NCI-H82 treated with DMSO at 0.1 percent for 48 hours (cell line): ENCODE results near the gene HBEGF.

ENCODE experiments used
- DNase-seq: peaks from one replicate; lab custom pipeline; 2025; ENCODE audit not compliant: unreplicated experiment; lab: John Stamatoyannopoulos, UW

The HBEGF gene, protein sequence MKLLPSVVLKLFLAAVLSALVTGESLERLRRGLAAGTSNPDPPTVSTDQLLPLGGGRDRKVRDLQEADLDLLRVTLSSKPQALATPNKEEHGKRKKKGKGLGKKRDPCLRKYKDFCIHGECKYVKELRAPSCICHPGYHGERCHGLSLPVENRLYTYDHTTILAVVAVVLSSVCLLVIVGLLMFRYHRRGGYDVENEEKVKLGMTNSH

DNA sequence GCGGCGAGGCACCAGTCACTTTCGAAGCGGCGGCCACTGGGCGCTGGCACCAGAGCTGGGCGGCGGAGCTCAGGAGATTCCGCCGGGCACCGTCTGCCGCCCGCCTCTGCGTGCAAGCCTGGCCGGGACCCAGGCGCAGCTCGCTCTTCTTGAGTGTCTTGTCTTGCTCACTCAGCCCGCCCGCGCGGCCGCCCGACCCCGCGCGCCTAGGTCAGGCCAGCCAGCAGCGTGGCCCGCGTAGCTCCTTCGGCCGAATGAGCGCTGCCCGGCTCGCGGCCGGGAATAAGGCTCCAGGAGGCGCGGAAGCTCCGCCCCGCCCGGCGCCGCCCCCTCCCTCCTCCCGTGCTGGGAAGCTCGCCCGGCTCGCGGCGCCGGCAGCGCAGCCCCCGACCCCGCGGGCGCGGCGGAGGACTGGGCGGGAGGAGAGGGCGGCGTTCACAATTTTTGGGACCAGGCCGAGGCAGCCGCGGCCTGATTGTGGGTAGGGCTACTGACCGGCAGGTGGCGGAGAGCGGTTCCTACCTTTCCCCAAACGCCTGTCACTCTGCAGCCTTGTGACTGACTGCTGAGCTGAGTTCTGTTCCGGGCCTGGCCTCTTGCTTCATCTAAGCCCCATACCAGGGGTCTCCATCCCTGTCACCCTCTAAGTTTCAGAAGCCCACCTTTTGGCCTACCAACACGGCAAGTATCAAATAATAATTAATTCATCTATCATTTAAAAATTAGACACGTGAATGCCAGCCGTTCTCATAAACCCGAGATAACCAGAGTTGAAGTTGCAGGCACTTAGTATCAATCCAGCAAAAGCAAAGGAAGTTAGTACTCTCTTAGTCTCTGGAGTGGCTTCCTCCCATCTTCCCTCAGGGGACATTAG, at the start of gene HBEGF:
Gene HBEGF (minus strand): TSS at position 256 of the 874 bp plus-strand sequence. CDS start 275 bp downstream, outside the sequence.
- peak; percentile 6 for DNase-seq

DNA sequence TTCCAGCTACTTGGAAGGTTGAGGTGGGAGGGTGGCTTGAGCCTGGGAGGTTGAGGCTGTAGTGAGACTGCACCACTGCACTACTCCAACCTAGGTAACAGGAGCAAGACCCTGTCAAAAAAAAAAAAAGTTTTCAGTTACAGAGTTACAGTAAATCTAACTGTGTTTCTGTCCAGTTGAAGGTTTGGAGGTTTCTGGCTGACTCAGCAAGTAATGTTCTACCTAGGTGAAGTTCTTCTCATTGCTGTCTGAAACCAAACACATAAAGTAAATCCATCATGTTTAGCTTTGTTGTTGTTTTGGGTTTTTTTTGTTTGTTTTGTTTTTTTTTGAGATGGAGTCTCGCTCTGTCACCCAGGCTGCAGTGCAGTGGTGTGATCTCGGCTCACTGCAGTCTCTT, 47.3 kb upstream of the HBEGF start:
- no peak for DNase-seq

DNA sequence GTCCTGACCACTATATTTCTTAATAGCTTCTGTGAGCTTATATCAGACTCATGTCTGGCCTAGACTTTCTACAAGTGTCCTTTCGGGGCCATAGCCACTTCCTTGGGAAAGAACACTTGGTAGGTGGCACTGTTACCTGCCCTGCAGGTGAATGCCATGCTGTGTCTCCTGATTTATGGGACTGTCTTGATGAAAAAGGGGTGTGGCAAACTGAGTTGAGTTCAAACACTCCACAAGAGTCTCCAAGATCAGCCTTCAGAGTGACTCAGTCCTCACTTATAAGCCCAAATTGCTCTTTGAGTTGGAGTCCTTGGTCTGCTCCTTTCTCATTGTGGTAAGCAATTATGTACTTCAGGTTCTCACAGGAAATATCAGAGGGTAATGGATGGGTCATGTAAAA, 45.3 kb upstream of the HBEGF start:
- DNase-seq: no peak

DNA sequence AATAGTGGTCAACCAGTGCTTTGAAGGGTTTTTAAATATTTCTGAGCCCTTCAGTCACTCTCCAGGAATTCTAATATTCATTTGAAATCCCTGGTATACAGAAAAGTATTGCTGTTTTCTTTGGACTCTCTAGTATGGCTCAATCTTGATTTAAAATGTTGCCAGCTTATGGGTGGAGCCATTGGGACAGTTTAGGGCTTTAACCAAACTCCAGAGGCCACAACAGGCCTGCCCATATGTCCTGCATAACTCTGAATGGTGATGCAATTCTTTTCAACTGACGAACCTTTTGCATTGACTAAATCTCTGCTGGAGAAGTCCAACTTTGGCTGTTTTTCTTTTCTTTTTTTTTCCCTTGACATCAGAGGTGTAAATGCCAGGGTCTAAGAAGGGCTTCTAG, 44.9 kb upstream of the HBEGF start:
- DNase-seq: no peak

DNA sequence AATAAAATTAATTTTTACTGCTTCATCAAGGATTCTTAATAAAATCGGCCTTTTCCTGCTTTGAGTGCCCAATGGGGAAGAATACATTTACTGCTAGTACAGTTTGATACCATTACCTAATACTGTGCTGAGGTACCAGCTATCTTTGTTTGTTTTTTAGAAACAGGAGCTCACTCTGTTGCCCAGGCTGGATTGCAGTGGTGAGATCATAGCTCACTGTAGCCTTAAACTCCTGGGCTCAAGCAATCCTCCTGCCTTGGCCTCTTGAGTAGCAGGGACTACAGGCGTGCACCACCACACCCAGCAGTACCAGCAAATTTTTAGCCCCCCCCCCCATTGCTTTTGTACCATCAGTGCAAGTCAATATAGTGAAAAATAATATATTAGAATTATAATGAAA, 41.6 kb upstream of the HBEGF start:
- DNase-seq: no peak

DNA sequence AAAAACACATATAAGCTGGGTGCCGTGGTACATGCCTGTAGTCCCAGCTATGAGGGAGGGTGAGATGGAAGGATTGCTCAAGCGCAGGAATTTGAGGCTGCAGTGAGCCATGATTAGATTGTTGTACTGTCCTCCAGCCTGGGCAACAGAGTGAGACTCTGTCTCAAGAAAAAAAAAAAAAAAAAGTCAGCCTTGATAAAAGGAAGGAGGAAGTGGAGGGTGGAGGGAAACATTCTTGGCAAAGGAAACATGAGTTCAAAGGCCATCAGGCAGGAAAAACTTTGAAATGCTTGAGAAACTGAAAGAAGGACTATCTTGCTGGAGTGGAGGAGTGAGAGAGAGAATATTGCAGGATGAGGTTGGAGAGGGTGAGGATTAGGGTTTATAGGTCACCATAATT, 36.9 kb upstream of the HBEGF start:
- DNase-seq: no peak

DNA sequence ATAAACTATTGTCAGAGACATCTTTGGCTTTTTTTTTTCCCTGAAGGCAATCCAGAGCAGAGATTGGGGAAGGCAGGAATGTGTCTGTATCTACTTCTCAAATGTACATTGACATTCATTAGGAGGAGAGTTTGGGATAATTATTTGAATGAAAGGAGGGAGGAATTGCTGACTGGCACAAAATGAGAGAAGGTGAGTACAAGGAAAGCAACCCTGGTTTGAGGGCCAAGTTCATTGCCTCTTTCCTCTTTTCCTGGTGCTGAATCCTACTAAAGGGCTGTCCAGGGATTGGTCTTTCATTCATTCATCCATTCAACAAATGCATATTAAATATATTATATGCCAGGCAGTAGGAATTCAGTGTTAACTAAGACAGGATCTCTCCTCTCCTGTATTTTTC, 36.5 kb upstream of the HBEGF start:
- no peak for DNase-seq

DNA sequence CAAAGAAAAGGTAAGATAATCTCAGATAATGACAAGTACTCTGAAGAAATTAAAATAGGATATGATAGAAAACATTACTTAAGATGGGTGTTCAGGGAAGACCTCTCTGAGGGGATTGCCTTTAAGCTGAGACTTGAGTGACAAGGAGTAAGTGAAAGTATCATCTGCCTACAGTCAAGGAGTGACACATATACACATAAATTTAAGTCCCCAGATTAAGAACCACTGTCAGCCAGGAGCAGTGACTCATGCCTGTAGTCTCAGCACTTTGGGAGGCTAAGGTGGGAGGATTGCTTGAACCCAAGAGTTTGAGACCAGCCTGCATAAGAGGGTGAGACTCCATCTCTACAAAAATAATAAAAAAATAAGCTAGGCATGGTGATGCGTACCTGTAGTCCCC, 35.6 kb upstream of the HBEGF start:
- DNase-seq: no peak

DNA sequence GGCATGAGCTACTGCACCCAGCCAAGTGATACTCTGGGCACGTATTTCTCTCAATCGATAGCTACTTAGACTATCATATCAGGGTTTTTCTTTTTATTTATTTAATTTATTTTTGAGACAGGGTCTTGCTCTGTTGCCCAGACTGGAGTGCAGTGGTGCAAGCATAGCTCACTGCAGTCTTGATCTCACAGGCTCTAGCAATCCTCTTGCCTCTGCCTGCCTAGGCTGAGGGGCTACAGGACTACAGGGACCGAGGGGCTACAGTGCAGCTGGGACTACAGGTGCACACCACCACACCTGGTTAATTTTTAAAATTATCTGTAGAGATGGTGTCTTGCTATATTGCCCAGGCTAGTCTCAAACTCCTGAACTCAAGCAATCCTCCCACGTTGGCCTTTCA, 34.9 kb upstream of the HBEGF start:
- DNase-seq: no peak

DNA sequence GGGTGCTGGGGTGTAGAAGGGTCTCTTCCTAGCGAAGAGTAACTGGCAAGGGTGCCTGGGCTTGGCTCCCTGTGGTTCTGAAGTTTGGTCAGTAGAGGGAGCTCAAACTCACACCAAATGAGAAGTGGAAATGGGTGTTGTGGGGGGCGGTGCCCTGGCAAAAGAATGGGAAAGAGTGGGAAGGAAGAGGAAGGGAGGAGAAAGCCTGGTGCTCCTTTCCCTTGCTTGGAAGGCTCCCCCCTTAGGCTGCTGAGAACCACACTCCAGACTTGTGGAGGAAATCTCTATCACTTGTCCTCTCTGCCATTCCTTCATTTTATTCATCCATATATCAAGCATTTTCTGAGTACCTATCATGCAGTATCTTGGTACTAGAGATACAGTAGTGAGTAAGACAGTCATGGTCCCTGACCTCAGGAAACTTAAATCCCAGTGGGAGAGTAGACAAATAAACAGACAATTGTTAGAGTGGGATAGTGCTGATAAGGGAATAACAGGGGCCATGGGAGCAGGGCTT, 26.6 kb upstream of the HBEGF start:
- DNase-seq: peak; percentile 2

DNA sequence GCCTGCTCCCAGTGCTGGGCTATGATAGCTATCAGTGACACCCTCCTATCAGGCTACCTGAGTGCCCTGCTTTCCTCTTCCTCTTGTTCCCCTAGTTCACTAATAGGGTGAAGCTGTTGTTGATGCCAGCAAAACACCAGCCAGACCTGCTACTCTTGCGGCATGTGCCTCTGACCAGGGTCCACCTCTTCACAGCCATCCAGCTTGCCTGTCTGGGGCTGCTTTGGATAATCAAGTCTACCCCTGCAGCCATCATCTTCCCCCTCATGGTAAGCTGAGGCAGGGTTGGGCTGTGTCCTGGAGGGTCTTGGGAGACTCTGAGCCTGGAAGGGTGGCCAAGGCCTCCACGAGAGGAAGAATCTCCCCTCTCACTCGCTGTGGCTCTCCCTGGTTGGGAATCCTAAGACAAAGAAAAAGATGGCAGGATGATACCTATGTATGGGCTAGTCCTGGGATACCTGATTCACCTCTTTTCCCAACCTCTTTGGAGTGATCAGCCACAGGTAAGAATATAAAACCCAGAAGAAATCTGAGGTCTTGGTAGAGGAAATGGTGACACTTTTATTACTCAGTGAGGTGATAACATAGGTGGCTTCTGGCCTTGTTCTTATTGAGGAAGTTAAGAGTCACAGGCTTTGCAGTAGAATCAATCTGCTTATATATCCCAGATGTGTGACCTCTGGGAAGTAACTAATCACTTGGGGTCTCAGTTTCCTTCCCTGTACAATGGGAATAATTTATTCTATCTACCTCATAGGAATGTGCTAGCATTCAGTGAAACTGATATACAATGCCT, 25.2 kb upstream of the HBEGF start:
- DNase-seq: no peak

DNA sequence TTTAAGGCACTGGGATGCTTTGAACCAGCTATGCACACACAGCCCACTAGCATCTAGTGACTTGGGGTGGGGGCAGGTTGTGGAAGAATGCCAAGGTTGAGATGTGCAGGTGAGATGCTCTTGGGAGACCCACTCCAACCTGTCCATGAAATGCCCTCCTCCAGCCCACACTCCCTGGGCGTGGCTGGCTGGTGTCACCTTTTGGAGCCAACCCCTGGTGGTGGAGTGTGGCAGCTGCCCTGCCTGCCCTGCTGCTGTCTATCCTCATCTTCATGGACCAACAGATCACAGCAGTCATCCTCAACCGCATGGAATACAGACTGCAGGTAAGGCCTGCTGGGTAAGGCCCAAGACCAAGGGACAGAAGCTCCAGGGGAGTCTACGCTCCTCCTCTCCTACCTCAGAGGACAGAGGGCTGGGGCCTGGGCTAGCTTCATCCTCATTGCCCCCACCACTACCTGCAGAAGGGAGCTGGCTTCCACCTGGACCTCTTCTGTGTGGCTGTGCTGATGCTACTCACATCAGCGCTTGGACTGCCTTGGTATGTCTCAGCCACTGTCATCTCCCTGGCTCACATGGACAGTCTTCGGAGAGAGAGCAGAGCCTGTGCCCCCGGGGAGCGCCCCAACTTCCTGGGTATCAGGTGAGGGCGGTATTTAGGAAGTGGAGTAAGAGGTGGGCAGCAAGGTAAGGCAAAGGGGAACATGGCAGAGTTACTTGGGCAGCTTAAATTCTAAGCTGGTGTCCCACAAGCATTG, 21.0 kb upstream of the HBEGF start:
- DNase-seq: no peak

DNA sequence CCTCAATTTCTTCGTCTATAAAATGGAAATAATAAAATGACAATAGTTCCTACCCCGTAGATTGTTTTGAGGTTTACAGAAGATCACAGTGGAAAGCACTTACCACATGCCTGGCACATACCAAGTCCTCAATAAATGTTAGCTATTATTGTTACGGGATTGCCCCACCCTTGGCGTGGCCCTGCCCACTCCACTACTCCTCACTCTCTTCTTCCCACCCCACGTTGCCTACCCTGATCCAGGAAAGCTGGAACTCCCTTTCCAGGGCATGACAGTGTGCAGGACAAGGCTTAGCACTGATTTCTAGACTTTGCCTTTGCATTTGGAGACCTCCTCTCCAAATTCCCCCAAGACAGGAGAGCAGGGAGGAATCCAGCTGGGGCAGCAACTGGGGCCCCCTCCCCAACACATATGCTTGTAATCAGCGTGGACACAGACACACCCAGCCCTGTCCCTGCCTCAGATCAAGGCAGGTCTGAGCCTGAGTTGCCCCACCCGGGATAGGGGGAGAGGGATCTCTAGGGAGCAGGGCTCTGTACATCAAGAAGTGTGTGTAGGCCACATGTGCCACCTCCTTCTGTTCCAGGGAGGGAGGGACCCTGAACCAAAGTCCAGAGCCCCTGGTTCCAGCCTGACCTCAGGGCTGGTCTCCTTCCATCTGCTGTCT, 20.3 kb upstream of the HBEGF start:
- DNase-seq: no peak

DNA sequence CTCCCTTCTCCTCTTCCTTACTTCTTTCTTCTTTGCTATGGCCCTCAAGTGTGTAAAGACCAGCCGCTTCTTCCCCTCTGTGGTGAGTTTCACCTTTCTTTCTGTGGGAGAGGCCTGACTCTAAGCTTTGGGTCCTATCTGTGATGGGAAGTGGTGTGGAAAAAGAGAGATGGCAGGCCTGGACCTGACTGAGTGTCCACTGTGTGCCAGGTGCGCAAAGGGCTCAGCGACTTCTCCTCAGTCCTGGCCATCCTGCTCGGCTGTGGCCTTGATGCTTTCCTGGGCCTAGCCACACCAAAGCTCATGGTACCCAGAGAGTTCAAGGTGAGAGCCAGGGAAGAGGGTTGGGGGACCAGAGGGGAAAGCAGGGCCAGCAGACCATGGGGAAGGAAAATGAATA, 19.5 kb upstream of the HBEGF start:
- DNase-seq: no peak

DNA sequence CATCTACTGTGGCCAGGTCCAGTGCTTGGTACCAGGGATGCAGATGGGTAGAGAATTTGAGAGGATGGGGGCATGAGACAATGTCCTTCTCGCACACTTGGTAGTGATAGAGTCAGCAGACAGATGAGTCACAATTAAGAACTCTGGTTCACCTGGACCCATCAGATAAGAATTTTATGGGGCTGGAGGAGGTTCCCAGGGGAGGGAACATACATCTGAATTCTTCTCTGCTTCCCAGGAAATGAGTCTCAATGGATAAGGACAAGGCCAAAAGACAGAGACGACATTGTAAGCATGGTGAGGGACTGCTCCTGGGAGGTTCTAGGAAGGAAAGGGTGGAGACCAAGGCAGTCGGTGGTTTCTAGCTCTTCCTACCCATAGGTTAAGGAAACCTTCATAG, 18.9 kb upstream of the HBEGF start:
- no peak for DNase-seq

DNA sequence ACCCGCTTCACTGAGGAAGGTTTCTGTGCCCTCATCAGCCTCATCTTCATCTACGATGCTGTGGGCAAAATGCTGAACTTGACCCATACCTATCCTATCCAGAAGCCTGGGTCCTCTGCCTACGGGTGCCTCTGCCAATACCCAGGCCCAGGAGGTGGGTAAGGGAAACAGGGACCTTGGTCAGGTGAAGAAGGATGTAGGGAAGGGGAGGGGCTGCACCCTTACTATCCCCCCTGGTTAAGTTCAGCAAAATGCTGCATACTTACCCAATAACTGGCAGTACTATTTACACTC, 18.0 kb upstream of the HBEGF start:
- no peak for DNase-seq

DNA sequence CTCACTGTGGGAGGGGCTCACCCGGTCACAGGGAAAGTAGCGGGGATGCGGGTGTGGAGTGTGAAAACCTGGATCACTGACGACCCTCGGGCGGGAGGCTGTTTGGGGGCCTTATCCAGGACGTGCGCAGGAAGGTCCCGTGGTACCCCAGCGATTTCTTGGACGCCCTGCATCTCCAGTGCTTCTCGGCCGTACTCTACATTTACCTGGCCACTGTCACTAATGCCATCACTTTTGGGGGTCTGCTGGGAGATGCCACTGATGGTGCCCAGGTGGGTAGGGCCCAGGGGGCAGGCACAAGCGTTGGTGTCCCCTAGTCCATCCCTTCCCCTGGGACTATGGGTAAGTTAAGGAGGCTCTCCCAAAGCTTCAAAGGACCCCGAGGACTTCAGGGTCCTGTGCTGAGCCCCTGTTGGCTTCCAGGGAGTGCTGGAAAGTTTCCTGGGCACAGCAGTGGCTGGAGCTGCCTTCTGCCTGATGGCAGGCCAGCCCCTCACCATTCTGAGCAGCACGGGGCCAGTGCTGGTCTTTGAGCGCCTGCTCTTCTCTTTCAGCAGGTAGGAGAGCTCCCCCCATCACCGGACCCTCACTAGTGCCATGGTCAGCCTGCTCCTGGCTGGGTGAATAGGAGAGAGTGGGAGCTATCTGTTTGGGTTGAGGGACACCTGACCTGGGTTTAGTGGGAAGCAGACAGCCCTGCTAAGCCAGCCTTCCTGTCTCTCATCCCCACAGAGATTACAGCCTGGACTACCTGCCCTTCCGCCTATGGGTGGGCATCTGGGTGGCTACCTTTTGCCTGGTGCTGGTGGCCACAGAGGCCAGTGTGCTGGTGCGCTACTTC, 17.4 kb upstream of the HBEGF start:
- DNase-seq: no peak

DNA sequence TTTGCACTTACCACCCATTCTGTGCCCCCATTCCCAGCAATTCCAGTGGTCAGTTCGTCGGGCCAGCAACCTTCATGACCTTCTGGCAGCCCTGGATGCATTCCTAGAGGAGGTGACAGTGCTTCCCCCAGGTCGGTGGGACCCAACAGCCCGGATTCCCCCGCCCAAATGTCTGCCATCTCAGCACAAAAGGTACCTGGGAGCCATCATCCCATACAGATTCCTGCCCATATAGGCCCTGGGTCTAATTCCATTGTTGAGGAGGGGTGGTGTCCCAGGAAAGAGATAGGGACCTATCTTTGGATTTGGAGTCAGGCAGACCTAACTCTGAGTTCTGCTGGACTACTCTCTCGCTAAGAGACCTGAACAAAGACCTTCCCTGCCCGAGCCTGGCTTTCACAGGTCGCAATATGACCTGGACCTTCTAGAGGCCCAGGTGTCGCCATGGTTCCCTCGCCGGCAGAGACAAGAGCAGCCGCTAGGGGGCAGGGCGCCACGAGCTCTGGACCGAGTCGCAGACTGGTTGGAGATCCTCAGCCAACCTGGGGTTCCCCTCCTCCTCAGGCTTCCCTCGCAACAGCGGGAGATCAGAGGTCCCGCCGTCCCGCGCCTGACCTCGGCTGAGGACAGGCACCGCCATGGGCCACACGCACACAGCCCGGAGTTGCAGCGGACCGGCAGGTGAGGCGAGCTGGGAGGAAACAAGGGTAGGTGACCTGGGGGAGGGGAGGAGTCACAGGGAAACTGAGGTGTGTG, 16.6 kb upstream of the HBEGF start:
- DNase-seq: no peak

DNA sequence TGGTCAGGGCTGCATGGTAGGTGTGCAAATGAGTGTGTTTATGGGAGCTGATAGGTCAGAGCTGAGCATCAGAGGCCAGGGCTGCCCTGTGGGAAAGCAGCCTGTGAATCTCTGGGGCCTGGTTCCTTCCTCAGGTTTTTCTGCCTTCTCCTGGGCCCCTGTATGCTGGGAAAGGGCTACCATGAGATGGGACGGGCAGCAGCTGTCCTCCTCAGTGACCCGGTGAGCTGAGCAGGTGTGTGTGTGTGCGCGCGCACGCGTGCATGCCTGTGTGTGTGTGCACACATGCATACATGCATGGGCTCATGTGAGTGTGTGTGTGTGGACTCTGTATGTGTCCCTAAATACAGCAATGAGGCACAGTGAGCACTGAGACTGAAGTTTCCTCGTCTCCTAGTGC, 15.9 kb upstream of the HBEGF start:
- no peak for DNase-seq
